ENCODE results near the gene CNTFR.

DNA sequence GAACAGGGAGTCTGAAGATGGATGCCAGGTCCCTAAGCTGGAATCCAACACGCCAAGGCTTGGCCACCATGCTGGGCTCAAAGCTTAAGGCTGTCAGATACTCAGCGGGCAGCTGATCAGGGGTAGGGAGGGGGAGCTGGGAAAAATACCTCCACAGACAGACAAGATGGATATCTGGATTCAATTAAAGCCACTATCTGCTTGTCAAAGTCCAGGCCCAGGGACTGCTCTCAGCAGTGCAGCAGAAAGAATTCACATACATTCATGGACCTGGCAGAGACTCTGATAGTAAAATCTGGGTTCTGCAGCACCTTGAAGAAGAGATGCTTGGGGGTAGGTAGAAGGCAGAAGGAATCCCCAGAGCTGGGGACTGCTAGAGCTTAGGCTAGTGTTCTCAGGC, 25.6 kb upstream of the CNTFR start:
- TF ChIP-seq, protein P1, sequence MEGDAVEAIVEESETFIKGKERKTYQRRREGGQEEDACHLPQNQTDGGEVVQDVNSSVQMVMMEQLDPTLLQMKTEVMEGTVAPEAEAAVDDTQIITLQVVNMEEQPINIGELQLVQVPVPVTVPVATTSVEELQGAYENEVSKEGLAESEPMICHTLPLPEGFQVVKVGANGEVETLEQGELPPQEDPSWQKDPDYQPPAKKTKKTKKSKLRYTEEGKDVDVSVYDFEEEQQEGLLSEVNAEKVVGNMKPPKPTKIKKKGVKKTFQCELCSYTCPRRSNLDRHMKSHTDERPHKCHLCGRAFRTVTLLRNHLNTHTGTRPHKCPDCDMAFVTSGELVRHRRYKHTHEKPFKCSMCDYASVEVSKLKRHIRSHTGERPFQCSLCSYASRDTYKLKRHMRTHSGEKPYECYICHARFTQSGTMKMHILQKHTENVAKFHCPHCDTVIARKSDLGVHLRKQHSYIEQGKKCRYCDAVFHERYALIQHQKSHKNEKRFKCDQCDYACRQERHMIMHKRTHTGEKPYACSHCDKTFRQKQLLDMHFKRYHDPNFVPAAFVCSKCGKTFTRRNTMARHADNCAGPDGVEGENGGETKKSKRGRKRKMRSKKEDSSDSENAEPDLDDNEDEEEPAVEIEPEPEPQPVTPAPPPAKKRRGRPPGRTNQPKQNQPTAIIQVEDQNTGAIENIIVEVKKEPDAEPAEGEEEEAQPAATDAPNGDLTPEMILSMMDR (conservative IDR thresholded peaks at IDR 0.05; ENCODE audit: low read length) = no peak
- no peak for TF ChIP-seq EZH2phosphoT487 (IDR thresholded peaks at IDR 0.05; ENCODE audit: borderline replicate concordance, low read depth, low read length)

Data from OCI-LY7 (cell line).